ENCODE results near the gene NABP1. TPM values are rescaled to one million over a fixed set of nuclear protein-coding genes. Genes with fewer than 3 reads are reported as not detected.

The NABP1 gene
- total RNA-seq, 1 experiment from 2014 or later = 38.7 TPM

DNA sequence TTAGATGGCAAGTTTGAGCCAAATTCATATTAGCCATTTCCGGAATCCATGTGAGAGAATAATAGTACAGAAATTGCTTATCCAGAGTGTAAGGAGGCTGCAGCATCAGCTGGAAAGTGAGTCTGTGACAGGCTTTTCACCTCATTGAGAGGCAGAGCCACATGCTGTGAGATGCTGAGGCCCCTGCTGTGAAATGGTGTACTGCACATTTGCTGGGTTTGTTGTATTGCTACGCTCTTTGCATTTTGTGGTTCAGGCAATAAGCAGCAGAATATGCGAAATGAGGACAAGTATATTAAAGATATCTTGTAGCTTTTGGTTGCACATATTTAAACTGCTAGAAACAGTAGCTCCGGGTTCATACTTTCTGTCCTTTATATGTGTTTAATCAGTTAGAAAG lies 37.0 kb downstream of the NABP1 start:
- H3K9me3 ChIP-seq (ENCODE audit: control insufficient read depth, insufficient read depth, low read depth, low read length) = no peaks in the 10 kb centered on the region
- no peaks in the 10 kb centered on the region for H3K36me3 ChIP-seq (ENCODE audit: control insufficient read depth, insufficient read depth, low read length)
- ATAC-seq = no peak
- ChIA-PET CTCF (no interaction called here), POLR2A (no interaction called here)
- no TSS peak for BruUV-seq (replicated peaks)
- DNase-seq (ENCODE audit: low read depth, low spot score) = no peak
- no peak overlapping the region for H3K27ac ChIP-seq (ENCODE audit: low read length)
- TF ChIP-seq SIN3A (IDR thresholded peaks at IDR 0.05; ENCODE audit: borderline replicate concordance, insufficient read depth, low read depth, low read length) (no peak), TCF7L2 (IDR thresholded peaks at IDR 0.05; ENCODE audit: low read depth, low read length) (no peak), POLR2AphosphoS5 (IDR thresholded peaks at IDR 0.05; ENCODE audit: low read depth, low read length) (no peak), CTCF (IDR thresholded peaks at IDR 0.05) (no peak), REST (IDR thresholded peaks at IDR 0.05; ENCODE audit: insufficient read depth in 1 of 2, low read depth in 2 of 2, low read length in 1 of 2) (no peak)
- no peaks in the 10 kb centered on the region for H3K27me3 ChIP-seq (ENCODE audit: control insufficient read depth, insufficient read depth, low read length)
- H3K4me3 ChIP-seq (ENCODE audit: low read depth in 2 of 2, low read length in 2 of 2) = no peak overlapping the region
- no peaks in the 10 kb centered on the region; the same call in 1 of the 2 replicates for H3K4me1 ChIP-seq (ENCODE audit: control insufficient read depth, insufficient read depth, low read length)
- in situ Hi-C loops (cut with HindIII; ENCODE audit: low pct_unique_long_range_greater_than_20kb, low sequenced_read_pairs) (no loop called here), intact Hi-C loops (cut with micrococcal nuclease; ENCODE audit: unreplicated experiment) (no loop called here)

GRCh38 chr2:191715471-191715870 lies 37.5 kb downstream of the NABP1 start:
- in situ Hi-C loops (cut with HindIII; ENCODE audit: low pct_unique_long_range_greater_than_20kb, low sequenced_read_pairs) (no loop called here), intact Hi-C loops (cut with micrococcal nuclease; ENCODE audit: unreplicated experiment) (no loop called here)
- H3K4me1 ChIP-seq (ENCODE audit: control insufficient read depth, insufficient read depth, low read length) = no peaks in the 10 kb centered on the region; the same call in 1 of the 2 replicates
- no peak overlapping the region for H3K27ac ChIP-seq (ENCODE audit: low read length)
- ATAC-seq (no peak), DNase-seq (ENCODE audit: low read depth, low spot score) (no peak)
- BruUV-seq (replicated peaks) = no TSS peak
- POLR2A ChIA-PET = no interaction called here
- H3K27me3 ChIP-seq (ENCODE audit: control insufficient read depth, insufficient read depth, low read length) = no peaks in the 10 kb centered on the region
- no peak overlapping the region for H3K4me3 ChIP-seq (ENCODE audit: low read depth in 2 of 2, low read length in 2 of 2)
- H3K36me3 ChIP-seq (ENCODE audit: control insufficient read depth, insufficient read depth, low read length) = no peaks in the 10 kb centered on the region
- CTCF ChIA-PET = no interaction called here
- no peak for TF ChIP-seq TCF7L2 (IDR thresholded peaks at IDR 0.05; ENCODE audit: low read depth, low read length)
- TF ChIP-seq SIN3A (IDR thresholded peaks at IDR 0.05; ENCODE audit: borderline replicate concordance, insufficient read depth, low read depth, low read length) = no peak
- TF ChIP-seq CTCF (IDR thresholded peaks at IDR 0.05) = no peak
- no peak for TF ChIP-seq REST (IDR thresholded peaks at IDR 0.05; ENCODE audit: insufficient read depth in 1 of 2, low read depth in 2 of 2, low read length in 1 of 2)
- TF ChIP-seq POLR2AphosphoS5 (IDR thresholded peaks at IDR 0.05; ENCODE audit: low read depth, low read length) = no peak
- H3K9me3 ChIP-seq (ENCODE audit: control insufficient read depth, insufficient read depth, low read depth, low read length) = no peaks in the 10 kb centered on the region
